Hematopoietic multipotent progenitor cell treated with erythropoietin and hydrocortisone succinate and interleukin-3 and kit ligand, for 8 days (in vitro differentiated cells): ENCODE data around the gene PCCA.

Source experiments
- DNase-seq: peaks from one replicate; pipeline ENCODE4 v3.0.0-alpha.2; 2015

The PCCA gene

GRCh38 chr13:100436099-100436498 is 347.2 kb downstream of the PCCA start:
- DNase-seq, result no peak

GRCh38 chr13:100438059-100438788 is 349.3 kb downstream of the PCCA start:
- no peak for DNase-seq

DNA sequence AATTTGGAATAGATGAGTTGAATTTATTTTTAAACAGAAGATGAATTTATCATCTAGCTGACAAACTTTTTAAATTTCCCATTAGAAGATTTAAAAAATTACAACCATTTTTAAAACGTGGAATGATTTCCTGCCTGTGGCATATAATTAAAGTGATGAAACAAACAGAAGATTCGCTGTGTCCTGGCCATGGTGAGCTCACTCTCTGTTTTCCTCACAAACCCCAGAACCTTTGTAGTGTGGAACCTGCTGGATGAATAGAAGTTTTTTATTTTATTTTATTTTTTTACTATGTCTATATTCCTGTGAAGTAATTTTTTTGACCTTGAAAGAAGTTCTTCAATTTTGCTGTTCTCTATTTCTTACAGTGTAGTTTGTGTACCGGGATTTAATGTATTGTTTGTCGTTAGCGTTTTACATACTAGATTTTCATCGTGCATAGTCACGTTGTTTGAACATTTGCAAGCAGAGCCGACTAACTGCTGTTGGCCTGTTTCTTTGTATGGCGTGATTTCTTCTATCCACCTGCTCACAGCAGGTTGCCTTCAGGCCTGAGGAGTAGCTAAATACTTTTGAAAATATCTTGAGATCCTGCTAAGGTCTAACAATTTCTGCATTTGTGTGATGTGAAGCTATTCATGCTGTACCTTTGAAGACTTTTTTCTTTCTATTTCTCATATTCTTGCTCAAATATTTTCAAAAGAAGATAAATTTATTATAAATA is 350.5 kb downstream of the PCCA start:
- DNase-seq, result no peak

DNA sequence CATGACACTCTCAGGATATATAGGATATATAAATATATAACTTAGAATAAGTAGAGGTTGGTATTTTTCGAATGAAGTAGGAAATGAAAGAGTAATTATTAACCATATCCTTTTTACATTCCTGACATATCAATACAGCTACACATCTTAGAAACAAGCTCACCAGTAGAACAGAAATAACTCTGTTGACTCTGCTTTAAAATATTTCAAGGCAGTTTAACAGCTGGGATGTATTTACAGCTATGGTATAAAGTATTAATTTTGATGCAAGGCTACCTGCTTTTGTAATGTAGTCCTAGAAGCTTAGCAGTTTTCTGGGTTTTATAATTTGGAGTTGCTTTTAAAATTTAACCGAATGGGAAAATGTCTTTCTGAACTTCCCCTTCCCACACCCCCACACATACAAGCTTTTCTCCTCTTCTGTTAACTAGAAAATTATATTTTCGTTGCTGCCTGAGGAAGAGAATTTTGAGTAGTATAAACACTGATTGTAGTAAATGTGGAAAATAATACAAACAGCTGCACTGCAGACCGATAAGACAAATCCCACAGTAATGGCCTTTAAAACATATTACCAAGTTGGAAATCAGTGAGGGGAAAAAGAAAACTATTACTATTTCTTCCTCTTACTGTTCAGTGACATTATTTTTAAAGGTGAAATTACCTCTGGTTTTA is 352.0 kb downstream of the PCCA start:
- DNase-seq, result no peak

GRCh38 chr13:100442095-100442832 is 353.4 kb downstream of the PCCA start:
- no peak for DNase-seq

- no peak for DNase-seq
Observed at GRCh38 chr13:100443278-100443997, 354.5 kb downstream of the PCCA start.

- DNase-seq, result no peak
Observed at GRCh38 chr13:100443998-100444328, 355.1 kb downstream of the PCCA start.

DNA sequence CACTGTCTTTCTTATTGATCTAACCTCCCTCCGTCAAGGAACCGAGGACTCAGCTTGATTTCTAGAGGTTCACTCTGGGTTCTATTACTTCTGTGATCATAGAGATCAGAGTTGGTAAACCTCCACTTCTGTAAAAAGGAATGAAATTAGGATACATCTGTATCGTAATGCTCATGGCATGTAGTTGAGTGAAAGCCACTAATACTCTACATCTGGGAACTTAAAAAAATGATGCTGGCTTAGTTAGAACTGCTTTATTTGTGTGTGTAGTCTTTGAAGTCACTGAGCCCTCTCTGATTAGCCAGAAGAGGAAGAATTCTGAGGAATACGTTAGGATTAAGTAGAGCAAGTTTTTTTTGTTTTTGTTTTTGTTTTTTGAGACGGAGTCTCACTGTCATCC is 358.9 kb downstream of the PCCA start:
- no peak for DNase-seq

DNA sequence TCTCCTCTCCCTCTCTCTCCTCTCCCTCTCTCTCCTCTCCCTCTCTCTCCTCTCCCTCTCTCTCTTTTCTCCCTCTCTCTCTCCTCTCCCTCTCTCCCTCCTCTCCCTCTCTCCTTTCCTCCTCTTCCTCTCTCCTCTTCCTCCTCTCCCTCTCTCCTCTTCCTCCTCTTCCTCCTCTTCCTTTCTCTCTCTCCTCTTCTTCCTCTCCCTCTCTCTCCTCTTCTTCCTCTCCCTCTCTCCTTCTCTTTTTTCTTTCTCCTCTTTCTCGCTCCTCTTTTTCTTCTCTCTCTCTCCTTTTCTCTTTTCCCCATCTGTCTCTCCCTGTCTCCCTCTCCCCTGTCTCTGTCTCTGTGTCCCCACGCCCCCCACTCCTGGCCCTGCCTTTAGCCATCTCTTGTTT is 363.0 kb downstream of the PCCA start:
- no peak for DNase-seq

DNA sequence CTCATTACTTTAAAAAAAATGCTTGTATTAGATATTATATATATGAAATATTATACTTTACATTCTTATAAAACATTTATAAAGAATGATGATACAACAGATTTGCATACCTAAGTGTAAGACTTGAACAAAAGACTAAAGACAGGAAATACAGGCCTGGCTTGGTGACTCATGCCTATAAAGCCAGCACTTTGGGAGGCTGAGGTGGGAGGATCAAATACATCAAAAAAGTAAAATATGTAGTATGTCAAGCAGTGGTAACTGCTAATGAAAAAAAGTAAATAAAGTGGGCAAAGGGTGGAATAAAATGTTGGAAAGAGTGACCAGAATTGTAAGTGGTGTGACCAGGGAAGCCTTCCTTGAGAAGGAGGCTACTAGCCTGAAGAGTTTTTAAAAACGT is 366.0 kb downstream of the PCCA start:
- no peak for DNase-seq

GRCh38 chr13:100458673-100459072 is 369.8 kb downstream of the PCCA start:
- no peak for DNase-seq

DNA sequence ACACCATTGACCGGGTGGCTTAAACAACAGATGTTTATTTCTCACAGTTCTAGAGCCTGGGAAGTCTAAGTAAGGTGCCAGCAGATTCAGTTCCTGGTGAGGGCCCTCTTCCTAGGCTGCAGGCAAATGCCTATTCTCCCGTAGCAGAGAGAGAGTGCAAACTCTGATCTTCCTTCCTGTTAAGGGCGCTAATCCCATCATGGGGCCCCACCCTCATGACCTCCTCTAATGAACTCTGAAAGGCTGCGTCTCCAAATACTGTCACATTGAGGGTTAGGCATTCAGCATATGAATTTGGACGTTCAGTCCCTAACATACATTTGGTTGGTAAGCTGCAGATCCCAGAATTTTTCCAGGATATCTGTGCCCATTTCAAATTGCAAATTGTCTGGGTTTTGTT is 370.9 kb downstream of the PCCA start:
- DNase-seq, result no peak

DNA sequence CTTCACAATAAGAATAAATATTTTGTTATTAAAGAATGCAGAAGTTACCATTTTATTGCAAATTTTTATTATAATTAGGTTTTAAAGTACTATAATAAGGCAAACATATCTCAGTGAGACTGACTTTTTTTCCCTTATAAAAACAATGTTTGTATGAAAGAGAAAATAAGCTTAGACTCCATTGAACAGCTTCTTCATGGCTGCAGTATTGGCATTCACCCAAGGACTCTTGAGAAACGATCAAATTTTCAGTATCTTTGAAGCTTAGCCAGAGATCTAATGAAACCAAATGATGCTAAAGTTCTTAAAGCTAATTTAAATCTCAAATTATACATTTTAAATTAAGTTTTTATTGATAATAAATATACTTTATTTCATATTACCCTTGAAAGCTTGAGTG is 371.4 kb downstream of the PCCA start:
- no peak for DNase-seq

DNA sequence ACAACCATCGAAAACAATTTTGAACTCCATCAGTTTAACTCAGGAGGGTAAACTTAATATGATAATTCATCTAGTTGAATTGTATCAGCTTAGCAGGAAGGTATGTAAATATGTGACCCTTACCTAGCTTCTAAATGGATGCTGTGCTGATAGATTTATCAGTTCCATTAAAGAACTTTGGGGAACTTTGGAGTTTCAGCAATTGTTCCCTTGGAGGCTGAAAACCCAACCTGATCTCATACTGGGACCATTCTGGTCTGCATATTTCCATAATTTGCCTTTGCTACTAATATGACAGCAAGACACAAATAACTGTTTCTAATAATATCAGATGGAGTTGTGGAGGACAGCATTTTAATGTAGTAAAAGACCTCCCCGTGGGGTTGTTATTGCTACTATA is 371.9 kb downstream of the PCCA start:
- DNase-seq, result no peak

GRCh38 chr13:100461309-100462030 is 372.6 kb downstream of the PCCA start:
- DNase-seq, result no peak

- DNase-seq, result no peak
Observed at GRCh38 chr13:100464006-100464405, 375.1 kb downstream of the PCCA start.

- DNase-seq, result no peak
Observed at GRCh38 chr13:100465558-100465957, 376.7 kb downstream of the PCCA start.

DNA sequence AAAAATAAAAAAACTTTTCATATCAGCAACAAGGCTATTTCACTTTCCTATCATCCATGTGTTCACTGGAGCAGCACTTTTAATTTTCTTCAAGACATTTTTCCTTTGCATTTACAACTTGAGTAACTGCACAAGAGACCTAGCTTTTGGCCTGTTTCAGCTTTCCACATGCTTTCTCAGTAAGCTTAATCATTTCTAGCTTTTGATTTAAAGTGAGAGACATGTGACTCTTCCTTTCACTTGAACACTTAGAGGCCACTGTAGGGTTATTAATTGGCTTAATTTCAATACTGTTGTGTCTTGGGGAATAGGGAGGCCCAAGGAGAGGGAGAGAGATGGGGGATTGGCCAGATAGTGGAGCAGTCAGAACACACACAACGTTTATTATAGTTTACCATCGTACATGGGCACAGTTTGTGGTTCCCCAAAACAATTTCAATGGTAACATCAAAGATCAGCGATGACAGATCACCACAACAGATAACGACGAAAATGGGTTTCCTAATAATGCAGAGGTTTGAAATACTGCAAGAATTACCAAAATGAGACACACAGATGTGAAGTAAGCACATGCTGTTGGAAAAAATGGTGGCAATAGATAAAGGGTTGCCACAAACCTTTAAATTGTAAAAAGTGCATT is 382.1 kb downstream of the PCCA start:
- DNase-seq, result no peak

DNA sequence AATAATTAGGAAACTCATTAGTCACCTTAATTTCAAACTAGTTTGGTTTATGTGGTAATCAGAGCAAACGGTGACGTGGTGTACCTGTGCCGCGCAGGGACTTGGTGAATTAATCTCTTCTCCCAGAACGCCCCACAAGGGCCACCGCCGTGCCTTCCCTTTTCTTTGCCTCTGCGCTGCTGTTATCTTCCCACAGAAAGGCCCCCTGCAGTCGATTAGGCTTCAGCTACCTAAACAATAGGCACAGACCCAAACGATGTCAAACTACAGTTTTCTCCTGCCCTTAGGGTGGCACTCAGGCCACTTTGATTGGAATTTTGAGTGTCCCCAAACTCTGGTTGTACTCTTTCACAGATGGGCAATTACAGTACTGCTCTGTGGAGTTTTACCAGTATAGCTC is 384.2 kb downstream of the PCCA start:
- no peak for DNase-seq

DNA sequence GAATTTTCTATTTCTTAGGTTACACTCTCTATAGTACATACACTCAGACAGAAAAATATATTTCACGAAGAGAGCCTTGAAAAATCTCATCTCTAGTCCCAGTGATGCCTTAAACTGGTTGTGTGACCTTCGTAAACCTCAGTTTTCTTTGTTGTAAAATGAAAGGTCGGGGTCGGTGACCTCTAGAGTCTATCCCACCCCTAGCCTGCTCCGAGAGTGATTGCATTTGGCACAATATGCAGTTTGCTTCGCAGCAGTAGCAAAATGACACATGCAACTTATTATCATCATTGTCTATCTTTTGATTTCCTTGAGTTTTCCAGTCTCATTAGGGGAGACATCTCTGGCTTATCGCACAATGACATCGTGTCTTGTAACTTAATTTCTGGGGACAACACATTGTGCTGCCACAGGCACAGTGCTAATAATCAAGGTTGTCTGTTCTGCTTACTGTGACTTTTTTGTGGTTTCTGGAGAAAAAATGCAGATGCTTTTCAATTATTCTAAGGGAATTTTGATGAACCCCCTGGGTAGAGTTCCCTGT is 384.7 kb downstream of the PCCA start:
- no peak for DNase-seq

- no peak for DNase-seq
Observed at GRCh38 chr13:100476963-100477362, 388.1 kb downstream of the PCCA start.
